HG03064 (cell line): ENCODE data around the gene EGFL7.

ENCODE experiments used
- ATAC-seq: cut with Tn5 transposase; IDR thresholded peaks from one replicate; pipeline ENCODE4 v1.9.1; 2021; ENCODE audit warnings: low read depth; ENCODE audit not compliant: unreplicated experiment

The EGFL7 gene

GRCh38 chr9:136662656-136663581 lies at the start of gene EGFL7:
Gene EGFL7 (plus strand): TSS chr9:136662916. CDS start chr9:136668283, 5,367 bp downstream.
- no peak for ATAC-seq

DNA sequence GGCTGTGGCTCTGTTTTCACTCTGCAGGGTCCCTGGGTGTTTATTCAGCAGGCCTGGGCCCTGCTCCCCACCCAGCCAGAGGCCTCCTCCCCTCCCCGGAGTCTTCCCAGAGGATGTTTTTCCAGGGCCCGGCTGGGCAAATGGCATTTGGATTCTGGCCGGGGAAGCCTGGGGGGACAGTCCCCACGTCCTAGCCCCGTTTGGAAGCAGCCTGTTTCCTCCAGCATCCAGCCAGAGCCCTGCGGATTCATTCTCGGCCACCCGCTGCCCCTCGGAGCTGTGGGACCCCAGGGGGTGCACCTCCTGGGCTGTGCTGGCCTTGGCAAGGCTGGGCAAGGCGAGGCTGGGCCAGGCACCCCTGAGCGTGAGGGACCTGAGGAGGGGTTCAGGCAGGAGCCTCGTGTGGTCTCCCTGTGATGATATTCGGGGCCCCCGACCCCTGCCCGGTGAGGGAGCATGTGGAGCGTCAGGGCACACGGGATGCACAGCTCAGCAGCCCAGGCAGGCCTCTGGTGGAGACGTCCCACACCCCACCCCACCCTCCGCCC lies 48.8 kb upstream of the EGFL7 start:
- ATAC-seq = no peak

GRCh38 chr9:136614372-136614922 lies 48.3 kb upstream of the EGFL7 start:
- ATAC-seq = no peak

- ATAC-seq = no peak
Measured at GRCh38 chr9:136614967-136615623, 47.6 kb upstream of the EGFL7 start.

GRCh38 chr9:136615631-136616306 lies 46.9 kb upstream of the EGFL7 start:
- ATAC-seq = no peak

DNA sequence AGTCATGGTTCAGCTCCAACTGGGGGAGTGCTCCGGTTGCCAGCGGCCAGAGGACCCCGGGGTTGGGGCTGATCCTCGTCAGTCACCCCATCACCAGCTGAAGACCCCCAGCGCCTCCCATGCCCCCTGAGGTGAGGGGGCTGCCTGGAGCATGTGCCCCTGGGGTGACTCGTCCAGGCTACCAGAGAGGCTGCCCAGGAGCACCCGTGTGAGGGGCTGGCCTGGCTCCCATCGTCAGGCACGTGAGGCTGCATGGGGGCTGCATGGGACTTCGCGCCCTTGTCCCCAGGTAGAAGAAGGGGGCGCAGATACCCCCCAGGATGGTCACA lies 46.4 kb upstream of the EGFL7 start:
- ATAC-seq = no peak

DNA sequence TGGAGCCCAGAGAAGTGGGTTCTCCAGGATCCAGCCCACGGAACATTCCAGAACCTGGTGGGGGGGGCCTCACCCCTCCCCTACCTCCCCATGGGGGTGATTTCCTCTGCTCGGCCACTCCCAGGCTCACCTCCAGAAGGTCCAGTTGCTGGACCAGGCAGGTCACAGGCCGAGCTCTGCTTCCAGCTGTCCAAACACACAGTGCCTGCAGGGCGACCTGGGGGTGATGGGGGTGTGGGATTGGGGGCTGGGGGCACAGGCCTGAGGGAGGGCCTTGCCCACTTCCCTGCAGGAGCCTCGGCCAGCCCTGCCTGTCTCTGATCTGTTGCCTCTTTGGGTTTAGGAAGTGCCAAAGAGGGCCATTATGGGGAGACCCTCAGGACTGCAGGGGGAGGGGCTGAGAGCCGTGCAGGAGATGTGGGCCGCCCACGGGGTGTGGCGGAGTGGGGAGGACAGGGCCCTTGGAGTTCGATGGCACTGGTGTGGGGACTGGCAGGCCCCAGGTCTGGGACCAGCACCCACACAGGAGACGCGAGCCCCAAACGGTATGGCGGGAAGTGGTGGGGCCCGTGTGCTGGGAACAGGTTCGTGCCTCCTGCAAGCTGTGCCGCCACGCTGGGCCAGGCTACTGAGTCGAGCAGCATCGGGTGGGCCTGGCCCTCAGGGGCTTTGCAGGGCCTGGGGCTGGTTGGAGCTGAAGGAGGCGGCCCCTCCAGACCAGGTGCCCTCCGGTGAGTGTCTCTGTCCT lies 45.6 kb upstream of the EGFL7 start:
- ATAC-seq = no peak

DNA sequence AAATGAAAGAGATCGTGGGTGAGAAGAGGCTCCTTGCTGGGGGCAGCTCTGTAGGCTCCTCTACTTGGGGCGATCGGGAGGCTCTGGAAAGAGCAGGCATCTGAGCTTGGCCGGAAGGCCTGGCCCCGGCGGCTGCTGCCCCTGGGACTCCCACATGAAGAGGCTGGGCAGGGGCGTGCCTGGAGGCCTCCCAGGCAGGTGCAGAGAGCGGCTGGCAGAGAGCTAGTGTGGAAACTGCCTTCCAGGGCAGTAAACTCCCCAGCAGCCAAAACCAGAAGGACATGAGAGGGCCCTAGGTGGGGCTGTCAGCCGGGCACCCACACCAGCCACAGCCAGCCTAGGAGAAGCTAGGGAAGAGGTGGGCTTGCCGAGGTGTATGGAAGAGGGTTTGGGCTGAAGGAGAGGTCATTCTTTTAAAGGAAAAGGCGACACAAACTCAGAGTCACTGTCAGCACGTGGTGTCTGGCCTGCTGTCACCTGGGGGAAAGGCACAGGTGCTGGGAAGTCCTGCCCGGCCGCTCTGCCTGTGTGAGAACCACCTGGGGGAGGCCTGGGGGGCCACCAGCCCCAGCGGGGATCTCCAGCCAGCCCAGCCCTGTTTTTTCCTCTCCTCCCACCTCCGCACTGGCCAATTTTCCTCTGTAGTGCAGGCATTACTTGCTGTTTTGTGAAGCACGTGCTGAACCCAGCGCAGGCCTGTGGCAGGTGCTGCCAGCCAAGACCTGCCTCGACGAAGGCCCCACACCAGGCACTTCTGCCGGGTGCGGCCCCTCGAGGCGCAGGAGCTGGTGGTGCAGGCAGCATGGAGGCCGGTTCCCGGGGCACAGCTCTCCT lies 44.8 kb upstream of the EGFL7 start:
- ATAC-seq = no peak

DNA sequence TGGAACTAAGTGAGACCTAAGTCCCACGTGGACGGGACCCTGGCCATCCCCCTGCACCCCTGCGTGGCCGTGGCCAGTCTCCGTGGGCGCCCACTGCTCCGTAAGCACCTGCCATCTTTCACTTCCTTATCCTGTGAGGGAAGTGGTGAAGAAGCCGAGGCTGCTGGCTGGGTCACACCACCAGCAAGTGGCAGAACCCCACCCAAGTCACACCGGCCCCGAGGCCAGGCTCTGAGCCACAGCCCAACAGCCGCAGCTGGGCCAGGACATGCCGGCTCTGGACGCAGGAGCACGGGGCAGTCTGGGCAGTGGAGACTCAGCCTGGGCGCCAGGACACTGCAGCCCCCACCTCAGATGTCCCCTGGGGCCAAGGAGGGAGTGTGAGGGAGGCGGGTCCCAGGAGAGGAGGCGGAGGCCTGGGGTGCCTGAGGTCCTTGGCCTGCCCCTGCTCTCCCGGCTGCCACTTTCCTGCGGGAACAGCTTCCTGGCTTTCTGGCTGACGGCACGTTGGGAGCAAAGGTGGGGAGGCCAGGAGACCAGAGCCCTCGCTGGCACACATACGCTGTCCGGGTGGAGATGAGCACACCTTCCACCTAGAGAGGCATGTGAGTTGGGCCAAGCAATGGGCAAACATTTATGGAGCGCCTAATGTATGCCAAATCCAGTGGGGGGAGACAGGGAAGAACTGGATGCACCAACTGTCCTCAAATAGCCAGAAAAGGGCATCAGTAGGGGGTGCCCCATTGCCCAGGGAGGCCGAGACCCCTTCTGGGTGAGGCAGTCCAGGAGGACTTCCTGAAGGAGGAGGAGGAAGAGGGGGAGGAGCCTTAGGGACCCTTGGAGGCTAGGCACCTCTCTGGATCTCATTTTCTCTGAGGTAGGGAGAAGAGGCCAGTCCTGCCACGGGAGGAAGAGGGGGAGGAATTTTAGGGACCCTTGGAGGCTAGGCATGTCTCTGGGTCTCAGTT lies 43.9 kb upstream of the EGFL7 start:
- no peak for ATAC-seq

DNA sequence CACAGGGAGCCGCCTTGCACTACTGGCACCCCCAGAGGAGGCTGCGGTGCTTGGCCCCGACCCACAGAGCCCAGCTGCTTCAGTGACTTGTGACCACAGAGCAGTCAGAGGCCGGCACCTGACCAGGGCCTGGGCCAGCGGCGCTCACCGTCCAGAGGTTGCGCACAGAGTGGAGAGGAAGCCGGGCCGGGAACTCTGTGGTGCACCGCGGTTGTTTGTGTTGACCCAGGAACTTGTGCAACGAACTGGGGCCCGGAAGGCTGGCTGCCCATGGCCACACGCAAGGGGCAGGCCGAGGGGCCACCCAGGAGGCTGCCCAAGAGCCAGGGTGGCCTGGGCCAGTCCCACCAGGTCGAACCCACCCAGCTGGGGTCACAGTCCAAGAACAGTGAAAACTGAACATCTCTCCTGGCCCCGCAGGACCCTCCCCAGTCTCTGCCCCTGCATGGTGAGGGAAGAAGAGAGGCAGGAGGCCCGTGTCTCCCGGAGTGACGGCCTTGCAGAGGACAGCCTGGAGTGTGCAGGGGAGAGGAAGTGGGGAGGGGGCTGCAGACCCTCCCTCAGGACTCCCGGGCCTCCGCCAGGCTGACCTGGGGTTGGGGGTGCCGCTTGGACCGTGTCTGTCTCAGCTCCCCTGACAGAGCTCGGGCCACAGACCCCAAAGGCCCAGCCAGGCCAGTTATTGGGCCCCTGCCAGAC lies 42.8 kb upstream of the EGFL7 start:
- ATAC-seq = no peak

GRCh38 chr9:136620441-136621018 lies 42.2 kb upstream of the EGFL7 start:
- ATAC-seq = no peak

GRCh38 chr9:136621019-136621733 lies 41.5 kb upstream of the EGFL7 start:
- ATAC-seq = no peak

DNA sequence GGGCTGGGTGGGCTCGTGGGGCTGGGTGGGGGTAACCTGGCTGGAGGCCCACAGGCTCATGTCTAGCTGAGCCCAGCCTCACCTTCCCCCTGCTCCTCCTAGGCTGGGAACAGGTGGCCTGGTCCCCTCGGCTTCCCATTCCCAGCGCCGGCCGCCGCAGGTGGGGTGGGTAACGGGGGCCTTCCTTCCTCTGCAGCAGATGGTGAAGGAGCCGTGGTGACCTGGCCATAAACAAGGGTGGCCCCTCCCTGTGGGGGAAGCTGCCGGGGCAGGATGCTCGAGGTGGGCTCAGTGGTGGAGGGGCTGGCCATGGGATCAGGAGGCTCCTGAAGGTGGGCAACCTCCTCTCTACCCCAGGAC lies 41.0 kb upstream of the EGFL7 start:
- ATAC-seq = no peak

- no peak for ATAC-seq
Measured at GRCh38 chr9:136622538-136622948, 40.2 kb upstream of the EGFL7 start.

- no peak for ATAC-seq
Measured at GRCh38 chr9:136623016-136623841, 39.5 kb upstream of the EGFL7 start.

DNA sequence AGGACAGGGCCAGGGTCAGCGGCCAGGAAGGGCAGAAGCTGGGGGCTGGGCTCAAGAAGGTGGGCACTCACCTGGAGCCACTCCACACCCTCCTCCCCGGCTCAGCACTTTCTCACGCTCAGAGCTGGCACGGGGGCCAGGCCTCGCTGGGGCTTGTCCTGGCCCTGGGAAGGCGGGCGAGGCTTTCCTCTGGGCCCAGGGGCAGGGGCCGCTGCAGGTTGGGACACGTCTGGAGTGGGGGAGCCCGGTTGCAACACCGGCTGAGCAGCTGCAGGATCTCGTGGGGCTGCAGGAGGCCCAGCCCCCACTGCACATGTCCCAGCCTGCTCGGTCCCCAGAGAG lies 38.9 kb upstream of the EGFL7 start:
- ATAC-seq = no peak
